ENCODE results near the gene GBP2.

Gene GBP2

GRCh38 chr1:89065079-89065868, 60.6 kb downstream of the GBP2 start, which contains the start of gene GBP1:
TSS of gene GBP1 (minus strand) at chr1:89065208. CDS start at chr1:89063234, 1,974 bp downstream.
- Mint-ChIP-seq H3K36me3 (ENCODE audit: low read depth) (no peaks in the 10 kb centered on the region), H3K4me3 (peak within 1 kb of the TSS in 2 of 3 experiments; percentile 71 to 84), H3K4me1 (peaks cover 17% of the 10 kb centered on the region), H3K27ac (peak within 1 kb of the TSS; percentile 35 to 95 (median 91)), H3K9me3 (no peaks in the 10 kb centered on the region), H3K27me3 (ENCODE audit: low read depth) (no peaks in the 10 kb centered on the region)
- TF ChIP-seq CTCF (IDR thresholded peaks at IDR 0.05; ENCODE audit: unreplicated experiment in 3 of 3), result no peak

- Mint-ChIP-seq H3K27ac (peak overlapping the region; percentile 35 to 95 (median 91)), H3K4me1 (peaks cover 17% of the 10 kb centered on the region), H3K4me3 (peak overlapping the region in 2 of 3 experiments; percentile 71 to 84), H3K9me3 (no peaks in the 10 kb centered on the region), H3K36me3 (ENCODE audit: low read depth) (no peaks in the 10 kb centered on the region), H3K27me3 (ENCODE audit: low read depth) (no peaks in the 10 kb centered on the region)
- no peak for TF ChIP-seq CTCF (IDR thresholded peaks at IDR 0.05; ENCODE audit: unreplicated experiment in 3 of 3)
Measured at GRCh38 chr1:89064632-89065031, 61.3 kb downstream of the GBP2 start.

- TF ChIP-seq CTCF (IDR thresholded peaks at IDR 0.05; ENCODE audit: unreplicated experiment in 3 of 3), result no peak
- Mint-ChIP-seq H3K4me3 (peak overlapping the region in 1 of 3 experiments; percentile 11), H3K27me3 (ENCODE audit: low read depth) (no peaks in the 10 kb centered on the region), H3K27ac (no peak overlapping the region), H3K4me1 (peaks cover 17% of the 10 kb centered on the region), H3K9me3 (no peaks in the 10 kb centered on the region), H3K36me3 (ENCODE audit: low read depth) (no peaks in the 10 kb centered on the region)
Measured at GRCh38 chr1:89063094-89063493, 62.8 kb downstream of the GBP2 start.

GRCh38 chr1:89060091-89060490, 65.8 kb downstream of the GBP2 start:
- peaks cover 16% of the 10 kb centered on the region for H3K4me1 Mint-ChIP-seq
- no peaks in the 10 kb centered on the region for H3K27me3 Mint-ChIP-seq (ENCODE audit: low read depth)
- no peak for TF ChIP-seq CTCF (IDR thresholded peaks at IDR 0.05; ENCODE audit: unreplicated experiment in 3 of 3)
- H3K27ac Mint-ChIP-seq, result no peak overlapping the region
- no peak overlapping the region for H3K4me3 Mint-ChIP-seq
- H3K36me3 Mint-ChIP-seq (ENCODE audit: low read depth), result no peaks in the 10 kb centered on the region
- H3K9me3 Mint-ChIP-seq, result no peaks in the 10 kb centered on the region
